Subcutaneous adipose tissue (tissue), 4 donors: Measurements from ENCODE around the gene MPI. TPM values are rescaled to one million over a fixed set of nuclear protein-coding genes. Genes with fewer than 3 reads are reported as not detected.

Source experiments
- CTCF ChIP-seq: fragments of 450-650 bp; IDR thresholded peaks from one replicate; pipeline ENCODE4 v1.5.1; 2016; ENCODE audit warnings: low read depth, mild to moderate bottlenecking, control low read depth, antibody characterized with exemption, moderate library complexity
- total RNA-seq, 4 donors: library from RNA; depleted of rRNA; stranded (reverse); fragments of >200 nt; gene quantifications; one replicate each; pipeline ENCODE4 v1.1.0, GENCODE V29; 2016

Gene MPI
- total RNA-seq, 4 donors from 2014 or later: 20.2 to 39.9 (median 31.9) TPM

DNA sequence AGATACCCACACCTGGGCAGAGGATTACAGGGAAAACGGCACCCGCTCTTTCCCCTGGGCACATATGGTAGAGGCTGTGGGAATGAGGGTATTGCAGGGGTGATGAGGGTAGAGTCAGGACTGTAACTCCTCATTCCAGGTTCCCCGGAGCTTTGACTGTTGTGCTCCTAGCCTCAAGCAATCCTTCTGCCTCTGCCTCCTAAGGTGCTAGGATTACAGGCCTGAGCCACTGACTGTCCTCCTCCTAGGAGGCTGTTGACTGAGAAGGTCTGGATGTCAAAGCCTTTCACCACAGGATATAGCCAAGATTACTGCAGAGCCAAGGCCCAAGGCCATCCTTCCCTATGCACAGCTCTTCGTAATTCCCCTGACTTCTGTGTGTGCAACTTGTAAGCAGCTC, 1.1 kb upstream of the MPI start:
- no peak for TF ChIP-seq CTCF

- no peak for TF ChIP-seq CTCF
Measured at GRCh38 chr15:74889390-74889882, 406 bp upstream of the MPI start.

- no peak for TF ChIP-seq CTCF
Measured at GRCh38 chr15:74890665-74890960, 771 bp downstream of the MPI start.

- TF ChIP-seq CTCF: no peak
Measured at GRCh38 chr15:74891469-74891868, 1.6 kb downstream of the MPI start.

DNA sequence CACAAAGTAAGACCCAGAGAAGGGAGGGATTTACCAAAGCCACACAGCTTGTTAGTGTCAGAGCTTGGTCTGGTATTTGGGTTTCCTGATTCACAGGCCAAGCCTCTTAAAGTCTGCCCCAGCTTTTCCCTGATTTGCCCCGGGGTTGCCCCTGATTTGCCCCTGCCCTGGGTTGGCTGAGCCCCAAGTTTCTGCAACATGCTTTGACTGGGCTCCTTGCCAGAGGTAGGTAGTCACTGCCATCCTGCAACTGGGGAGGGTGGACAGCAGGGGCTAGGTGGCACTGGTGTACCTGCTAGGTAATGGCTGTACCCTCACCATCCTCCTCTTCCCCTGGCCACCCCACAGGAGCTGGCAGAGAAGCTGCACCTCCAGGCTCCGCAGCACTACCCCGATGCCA, 2.5 kb downstream of the MPI start:
- TF ChIP-seq CTCF: no peak

DNA sequence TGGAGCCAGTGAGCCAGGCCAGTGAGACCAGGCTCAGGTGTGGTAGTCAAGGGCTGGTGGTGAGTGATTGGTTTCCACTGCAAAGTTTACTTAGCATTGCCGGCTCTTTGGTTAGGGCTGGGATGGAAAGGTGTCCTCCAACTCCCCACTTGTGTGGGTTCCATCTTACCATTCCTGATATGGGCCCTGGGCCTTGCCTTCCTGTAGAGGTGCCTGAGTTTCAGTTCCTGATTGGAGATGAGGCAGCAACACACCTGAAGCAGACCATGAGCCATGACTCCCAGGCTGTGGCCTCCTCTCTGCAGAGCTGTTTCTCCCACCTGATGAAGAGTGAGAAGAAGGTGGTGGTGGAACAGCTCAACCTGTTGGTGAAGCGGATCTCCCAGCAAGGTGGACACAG, 3.1 kb downstream of the MPI start:
- TF ChIP-seq CTCF: no peak

GRCh38 chr15:74893627-74894026, 3.8 kb downstream of the MPI start:
- no peak for TF ChIP-seq CTCF

GRCh38 chr15:74895830-74896229, 6.0 kb downstream of the MPI start:
- no peak for TF ChIP-seq CTCF
